ENCODE data around the gene BSPRY.
"Not testable (repeated sequence)": the region's sequence is repeated elsewhere in the genome, so short reads cannot be mapped to it uniquely, and the experiment has no call there.

BSPRY gene

DNA sequence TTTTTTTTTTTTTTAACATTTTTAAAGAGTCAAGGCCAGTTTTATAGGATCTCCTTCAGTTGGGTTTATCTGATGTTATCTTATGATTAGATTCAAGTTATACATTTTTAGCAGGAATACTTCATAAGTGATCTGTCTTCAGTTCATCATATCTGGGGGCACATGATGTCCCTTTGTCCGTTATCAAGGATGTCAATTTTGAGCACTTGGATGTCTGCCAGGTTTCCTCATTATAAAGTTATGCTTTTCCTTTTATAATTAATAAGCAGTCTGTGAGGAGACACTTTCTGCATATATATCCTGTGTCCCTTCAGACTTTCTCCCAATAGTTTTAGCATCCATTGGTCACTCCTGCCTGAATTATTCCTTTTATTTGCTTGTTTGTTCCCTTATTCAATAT lies 15.6 kb downstream of the BSPRY start:
- no peaks in the 10 kb centered on the region for H3K36me3 ChIP-seq (replicated peaks)
- in situ Hi-C loops (cut with HindIII; ENCODE audit: low pct_ligation_motif_present, low sequenced_read_pairs): no loop called here
- H3K4me3 ChIP-seq (ENCODE audit: low read depth, low read length): no peak overlapping the region
- TF ChIP-seq CTCF (IDR thresholded peaks at IDR 0.05; ENCODE audit: low read depth, low read length, missing control alignments): no peak
- no peak for DNase-seq
- no peak overlapping the region for H3K27ac ChIP-seq
- H3K27me3 ChIP-seq (replicated peaks): no peaks in the 10 kb centered on the region

- in situ Hi-C loops (cut with HindIII; ENCODE audit: low pct_ligation_motif_present, low sequenced_read_pairs); H3K27ac ChIP-seq; DNase-seq; H3K36me3 ChIP-seq (replicated peaks); H3K4me3 ChIP-seq (ENCODE audit: low read depth, low read length); H3K27me3 ChIP-seq (replicated peaks): not testable (repeated sequence)
Measured at GRCh38 chr9:113365652-113366051, 16.3 kb downstream of the BSPRY start.

GRCh38 chr9:113368348-113368981 lies 19.1 kb downstream of the BSPRY start:
- no peak for TF ChIP-seq CTCF (IDR thresholded peaks at IDR 0.05; ENCODE audit: low read depth, low read length, missing control alignments)
- in situ Hi-C loops (cut with HindIII; ENCODE audit: low pct_ligation_motif_present, low sequenced_read_pairs): no loop called here
- no peak for DNase-seq
- H3K27me3 ChIP-seq (replicated peaks): no peaks in the 10 kb centered on the region
- H3K4me3 ChIP-seq (ENCODE audit: low read depth, low read length): no peak overlapping the region
- no peak overlapping the region for H3K27ac ChIP-seq
- no peaks in the 10 kb centered on the region for H3K36me3 ChIP-seq (replicated peaks)

- Histone ChIP-seq H3K36me3 (replicated peaks) (no peaks in the 10 kb centered on the region), H3K4me3 (ENCODE audit: low read depth, low read length) (no peak overlapping the region), H3K27me3 (replicated peaks) (no peaks in the 10 kb centered on the region), H3K27ac (no peak overlapping the region)
- TF ChIP-seq CTCF (IDR thresholded peaks at IDR 0.05; ENCODE audit: low read depth, low read length, missing control alignments): no peak
- no peak for DNase-seq
- in situ Hi-C loops (cut with HindIII; ENCODE audit: low pct_ligation_motif_present, low sequenced_read_pairs): no loop called here
Measured at GRCh38 chr9:113368982-113369854, 19.9 kb downstream of the BSPRY start.

- no peaks in the 10 kb centered on the region for H3K27me3 ChIP-seq (replicated peaks)
- in situ Hi-C loops (cut with HindIII; ENCODE audit: low pct_ligation_motif_present, low sequenced_read_pairs): no loop called here
- no peak for DNase-seq
- no peak overlapping the region for H3K4me3 ChIP-seq (ENCODE audit: low read depth, low read length)
- H3K36me3 ChIP-seq (replicated peaks): no peaks in the 10 kb centered on the region
- no peak for TF ChIP-seq CTCF (IDR thresholded peaks at IDR 0.05; ENCODE audit: low read depth, low read length, missing control alignments)
- H3K27ac ChIP-seq: no peak overlapping the region
Measured at GRCh38 chr9:113369855-113370140, 20.5 kb downstream of the BSPRY start.

DNA sequence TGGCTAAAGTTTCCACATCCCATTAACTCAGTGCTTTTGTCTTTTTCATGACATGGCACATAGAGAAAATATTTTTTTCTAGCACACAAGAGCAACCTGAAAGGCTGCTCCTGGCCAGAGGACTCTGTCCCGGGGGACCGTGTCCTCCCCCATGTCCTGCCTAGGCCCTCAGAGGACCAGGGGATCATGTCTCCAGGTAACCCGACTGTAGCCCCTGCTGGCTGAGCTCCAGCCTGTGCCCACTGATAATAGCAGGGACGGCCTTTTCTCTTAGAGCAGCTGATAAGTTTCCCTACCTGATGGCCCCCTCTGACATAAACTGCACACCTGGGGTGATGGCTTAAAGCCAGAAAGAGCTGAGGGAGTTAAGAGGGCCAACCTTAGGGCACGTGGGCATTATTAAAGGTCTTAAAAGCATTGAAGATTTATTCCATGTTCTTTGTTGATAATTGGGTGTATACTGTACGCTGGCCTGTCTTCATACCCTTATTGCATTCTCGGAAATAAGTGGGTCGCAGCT lies 21.5 kb downstream of the BSPRY start:
- no peaks in the 10 kb centered on the region for H3K27me3 ChIP-seq (replicated peaks)
- in situ Hi-C loops (cut with HindIII; ENCODE audit: low pct_ligation_motif_present, low sequenced_read_pairs): no loop called here
- no peak overlapping the region for H3K27ac ChIP-seq
- no peak for DNase-seq
- no peaks in the 10 kb centered on the region for H3K36me3 ChIP-seq (replicated peaks)
- no peak overlapping the region for H3K4me3 ChIP-seq (ENCODE audit: low read depth, low read length)
- TF ChIP-seq CTCF (IDR thresholded peaks at IDR 0.05; ENCODE audit: low read depth, low read length, missing control alignments): no peak

Measured in brain microvascular endothelial cell (primary cell).